ENCODE data around the gene HLA-DQB2. TPM values are rescaled to one million over a fixed set of nuclear protein-coding genes. Genes with fewer than 3 reads are reported as not detected.
"Not testable (repeated sequence)": the region's sequence is repeated elsewhere in the genome, so short reads cannot be mapped to it uniquely, and the experiment has no call there.

HLA-DQB2 gene
- 1.0 TPM for total RNA-seq

GRCh38 chr6:32763421-32763820, at the start of gene HLA-DQB2:
Gene HLA-DQB2, minus strand, starts transcription at chr6:32763532. Its CDS starts 62 bp downstream, at chr6:32763470.
- Histone ChIP-seq H3K4me3 (ENCODE audit: low read length) (no peak within 1 kb of the TSS), H3K27me3 (ENCODE audit: insufficient read depth, low read length) (peaks cover 21% of the 10 kb centered on the region), H3K4me1 (ENCODE audit: insufficient read depth, low read length) (no peaks in the 10 kb centered on the region), H3K9me3 (ENCODE audit: low read depth, low read length) (no peaks in the 10 kb centered on the region)

GRCh38 chr6:32809171-32809570, 45.8 kb upstream of the HLA-DQB2 start:
- Histone ChIP-seq H3K9me3 (ENCODE audit: low read depth, low read length) (no peaks in the 10 kb centered on the region), H3K4me1 (ENCODE audit: insufficient read depth, low read length) (no peaks in the 10 kb centered on the region), H3K4me3 (ENCODE audit: low read length) (no peak overlapping the region), H3K27me3 (ENCODE audit: insufficient read depth, low read length) (peaks cover 7% of the 10 kb centered on the region)

DNA sequence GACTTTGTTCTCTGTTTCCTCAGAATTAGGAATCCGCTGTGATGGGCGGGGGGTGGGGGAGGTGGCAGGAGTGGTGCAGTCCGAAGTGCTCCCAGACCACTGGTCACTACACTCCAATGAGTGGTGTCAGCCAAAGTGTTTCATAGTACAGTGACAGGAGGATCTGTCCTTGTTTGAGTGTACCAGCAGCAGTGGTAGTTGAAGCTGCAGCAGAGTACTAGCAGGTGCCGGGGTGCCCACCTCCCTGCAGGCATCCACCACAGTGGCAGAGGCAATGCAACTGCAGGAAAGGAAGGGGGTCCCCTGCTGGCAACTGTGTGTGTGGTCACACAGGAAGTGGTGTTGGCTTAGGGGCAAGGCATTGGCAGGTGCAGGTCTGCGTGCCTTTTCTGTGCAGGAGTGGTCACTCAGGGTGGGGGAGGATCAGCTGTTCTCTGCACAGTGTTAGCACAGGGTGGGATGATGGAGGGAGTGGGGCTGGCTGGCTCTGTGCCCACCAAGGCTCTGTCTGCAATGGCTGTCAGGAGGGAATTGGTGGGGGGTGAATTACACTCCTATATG, 43.8 kb upstream of the HLA-DQB2 start:
- no peaks in the 10 kb centered on the region for H3K9me3 ChIP-seq (ENCODE audit: low read depth, low read length)
- H3K27me3 ChIP-seq (ENCODE audit: insufficient read depth, low read length): peaks cover 12% of the 10 kb centered on the region
- no peaks in the 10 kb centered on the region for H3K4me1 ChIP-seq (ENCODE audit: insufficient read depth, low read length)
- H3K4me3 ChIP-seq (ENCODE audit: low read length): no peak overlapping the region

DNA sequence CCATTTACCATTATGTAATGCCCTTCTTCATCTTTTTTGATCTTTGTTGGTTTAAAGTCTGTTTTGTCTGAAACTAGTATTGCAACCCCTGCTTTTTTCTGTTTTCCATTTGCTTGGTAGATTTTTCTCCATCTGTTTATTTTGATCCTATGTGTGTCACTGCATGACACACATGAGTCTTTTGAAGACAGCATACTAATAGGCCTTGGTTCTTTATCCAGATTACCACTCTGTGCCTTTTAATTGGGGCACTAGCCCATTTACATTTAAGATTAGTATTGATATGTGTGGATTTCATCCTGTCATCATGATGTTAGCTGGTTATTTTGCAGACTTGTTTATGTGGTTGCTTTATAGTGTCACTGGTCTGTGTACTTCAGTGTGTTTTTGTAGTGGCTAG, 42.1 kb upstream of the HLA-DQB2 start:
- not testable (repeated sequence) for H3K4me1 ChIP-seq (ENCODE audit: insufficient read depth, low read length); H3K4me3 ChIP-seq (ENCODE audit: low read length); H3K9me3 ChIP-seq (ENCODE audit: low read depth, low read length)
- H3K27me3 ChIP-seq (ENCODE audit: insufficient read depth, low read length): peaks cover 16% of the 10 kb centered on the region

GRCh38 chr6:32803416-32803815, 40.1 kb upstream of the HLA-DQB2 start:
- Histone ChIP-seq H3K4me1 (ENCODE audit: insufficient read depth, low read length) (no peaks in the 10 kb centered on the region), H3K4me3 (ENCODE audit: low read length) (no peak overlapping the region), H3K27me3 (ENCODE audit: insufficient read depth, low read length) (peaks cover 16% of the 10 kb centered on the region), H3K9me3 (ENCODE audit: low read depth, low read length) (no peaks in the 10 kb centered on the region)

- peaks cover 27% of the 10 kb centered on the region for H3K4me1 ChIP-seq (ENCODE audit: insufficient read depth, low read length)
- H3K9me3 ChIP-seq (ENCODE audit: low read depth, low read length): no peaks in the 10 kb centered on the region
- H3K4me3 ChIP-seq (ENCODE audit: low read length): no peak overlapping the region
- peaks cover 14% of the 10 kb centered on the region for H3K27me3 ChIP-seq (ENCODE audit: insufficient read depth, low read length)
These were observed 36.4 kb upstream of the HLA-DQB2 start for GRCh38 chr6:32799740-32800139.

- Histone ChIP-seq H3K4me3 (ENCODE audit: low read length) (no peak overlapping the region), H3K27me3 (ENCODE audit: insufficient read depth, low read length) (peaks cover 9% of the 10 kb centered on the region), H3K9me3 (ENCODE audit: low read depth, low read length) (no peaks in the 10 kb centered on the region), H3K4me1 (ENCODE audit: insufficient read depth, low read length) (peaks cover 32% of the 10 kb centered on the region)
These were observed 35.8 kb upstream of the HLA-DQB2 start for GRCh38 chr6:32799168-32799567.

DNA sequence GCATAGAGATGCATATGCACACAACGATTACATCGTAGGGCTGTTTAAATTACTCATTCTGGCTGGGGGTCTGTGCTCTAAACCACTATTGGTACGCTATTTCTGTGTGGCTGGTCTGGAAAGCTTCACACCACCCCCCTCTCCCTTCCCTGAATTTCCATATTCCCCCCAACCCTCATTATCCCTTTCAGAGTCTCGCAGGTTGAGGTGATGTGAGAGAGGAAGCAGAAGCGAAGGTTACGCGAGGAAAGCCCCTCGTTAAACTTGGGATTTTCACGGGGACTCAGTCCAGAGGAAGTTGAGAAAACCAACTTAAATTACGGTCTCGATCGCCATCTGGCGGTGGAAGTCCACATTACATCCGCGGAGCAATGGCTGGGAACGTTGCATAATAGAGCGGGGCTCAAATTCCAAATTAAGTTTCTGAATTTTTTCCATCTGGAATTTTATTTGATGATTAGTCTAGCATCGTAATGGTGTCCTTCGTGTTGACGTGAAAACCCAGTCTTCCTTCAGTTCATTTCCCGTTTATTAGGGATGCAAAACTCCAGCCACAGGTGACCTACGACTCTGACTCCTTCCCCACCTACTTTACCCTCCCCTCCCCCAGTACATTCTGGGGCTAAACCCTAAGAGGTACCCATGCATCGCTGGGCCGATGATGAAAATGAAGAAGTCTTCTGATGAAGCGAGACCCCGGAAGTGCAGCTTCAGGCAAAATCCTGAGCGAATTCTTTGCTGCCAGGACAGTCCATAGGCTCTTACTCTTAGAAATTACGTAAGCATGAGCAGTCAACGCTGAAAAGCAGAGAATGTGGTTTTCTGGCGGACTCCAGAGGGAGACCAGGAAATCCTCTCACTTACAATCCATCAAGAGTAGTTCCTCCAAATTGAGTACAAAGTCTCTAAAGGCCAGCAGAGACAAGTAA, 33.8 kb upstream of the HLA-DQB2 start:
- H3K27me3 ChIP-seq (ENCODE audit: insufficient read depth, low read length): peaks cover 5% of the 10 kb centered on the region
- H3K4me1 ChIP-seq (ENCODE audit: insufficient read depth, low read length): peaks cover 38% of the 10 kb centered on the region
- no peak overlapping the region for H3K4me3 ChIP-seq (ENCODE audit: low read length)
- H3K9me3 ChIP-seq (ENCODE audit: low read depth, low read length): no peaks in the 10 kb centered on the region

DNA sequence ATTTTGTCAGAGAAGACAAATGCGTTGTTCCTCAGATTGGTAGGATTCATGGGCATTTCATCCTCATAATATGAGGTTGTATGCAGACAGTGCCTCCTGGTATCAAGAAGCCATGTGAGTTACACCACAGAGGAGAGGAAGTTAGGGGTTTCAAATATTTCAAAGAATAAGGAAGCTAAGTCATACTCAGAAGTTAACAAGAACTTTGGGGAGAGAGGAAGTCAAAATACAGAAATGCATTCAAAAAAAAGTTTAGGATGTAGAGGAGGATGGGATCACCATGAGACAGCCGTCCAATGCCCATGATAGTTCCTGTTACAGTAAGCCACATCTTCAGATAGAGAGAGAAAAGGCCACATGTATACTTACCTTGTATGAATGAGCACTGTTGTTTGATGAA, 31.2 kb upstream of the HLA-DQB2 start:
- Histone ChIP-seq H3K9me3 (ENCODE audit: low read depth, low read length) (no peaks in the 10 kb centered on the region), H3K4me1 (ENCODE audit: insufficient read depth, low read length) (peaks cover 38% of the 10 kb centered on the region), H3K27me3 (ENCODE audit: insufficient read depth, low read length) (no peaks in the 10 kb centered on the region), H3K4me3 (ENCODE audit: low read length) (no peak overlapping the region)

- Histone ChIP-seq H3K27me3 (ENCODE audit: insufficient read depth, low read length) (no peaks in the 10 kb centered on the region), H3K4me3 (ENCODE audit: low read length) (no peak overlapping the region), H3K4me1 (ENCODE audit: insufficient read depth, low read length) (peaks cover 38% of the 10 kb centered on the region)
These were observed 29.6 kb upstream of the HLA-DQB2 start for GRCh38 chr6:32792901-32793435.

GRCh38 chr6:32790306-32790705, 27.0 kb upstream of the HLA-DQB2 start:
- Histone ChIP-seq H3K27me3 (ENCODE audit: insufficient read depth, low read length) (peaks cover 3% of the 10 kb centered on the region), H3K9me3 (ENCODE audit: low read depth, low read length) (no peaks in the 10 kb centered on the region), H3K4me3 (ENCODE audit: low read length) (no peak overlapping the region), H3K4me1 (ENCODE audit: insufficient read depth, low read length) (peaks cover 17% of the 10 kb centered on the region)

More at GRCh38 chr6:32792901-32793435, 29.6 kb upstream of the HLA-DQB2 start:
- H3K9me3 ChIP-seq (ENCODE audit: low read depth, low read length): no peaks in the 10 kb centered on the region

- H3K4me1 ChIP-seq (ENCODE audit: insufficient read depth, low read length): no peaks in the 10 kb centered on the region
- H3K9me3 ChIP-seq (ENCODE audit: low read depth, low read length): no peaks in the 10 kb centered on the region
- peaks cover 3% of the 10 kb centered on the region for H3K27me3 ChIP-seq (ENCODE audit: insufficient read depth, low read length)
- H3K4me3 ChIP-seq (ENCODE audit: low read length): no peak overlapping the region
These were observed 22.6 kb upstream of the HLA-DQB2 start for GRCh38 chr6:32785781-32786533.

DNA sequence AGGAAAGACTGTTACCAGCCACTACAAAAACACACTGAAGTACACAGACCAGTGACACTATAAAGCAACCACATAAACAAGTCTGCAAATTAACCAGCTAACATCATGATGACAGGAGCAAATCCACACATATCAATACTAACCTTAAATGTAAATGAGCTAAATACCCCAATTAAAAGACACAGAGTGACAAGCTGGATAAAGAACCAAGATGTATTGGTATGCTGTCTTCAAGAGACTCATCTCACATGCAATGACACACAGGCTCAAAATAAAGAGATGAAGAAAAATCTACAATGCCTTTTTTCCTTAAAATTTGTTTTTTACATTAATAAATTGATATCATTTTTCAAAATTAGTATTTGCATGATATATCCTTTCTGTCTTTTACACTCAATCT, 19.6 kb upstream of the HLA-DQB2 start:
- not testable (repeated sequence) for H3K27me3 ChIP-seq (ENCODE audit: insufficient read depth, low read length); H3K9me3 ChIP-seq (ENCODE audit: low read depth, low read length); H3K4me1 ChIP-seq (ENCODE audit: insufficient read depth, low read length); H3K4me3 ChIP-seq (ENCODE audit: low read length)

- H3K9me3 ChIP-seq (ENCODE audit: low read depth, low read length): no peaks in the 10 kb centered on the region
- no peak overlapping the region for H3K4me3 ChIP-seq (ENCODE audit: low read length)
- no peaks in the 10 kb centered on the region for H3K4me1 ChIP-seq (ENCODE audit: insufficient read depth, low read length)
- H3K27me3 ChIP-seq (ENCODE audit: insufficient read depth, low read length): no peaks in the 10 kb centered on the region
These were observed 15.7 kb upstream of the HLA-DQB2 start for GRCh38 chr6:32779036-32779435.

GRCh38 chr6:32775071-32775470, 11.7 kb upstream of the HLA-DQB2 start:
- Histone ChIP-seq H3K9me3 (ENCODE audit: low read depth, low read length) (no peaks in the 10 kb centered on the region), H3K4me1 (ENCODE audit: insufficient read depth, low read length) (no peaks in the 10 kb centered on the region), H3K4me3 (ENCODE audit: low read length) (no peak overlapping the region), H3K27me3 (ENCODE audit: insufficient read depth, low read length) (peaks cover 18% of the 10 kb centered on the region)
